ENCODE results near the gene PRDM16. TPM values are rescaled to one million over a fixed set of nuclear protein-coding genes. Genes with fewer than 3 reads are reported as not detected.

The PRDM16 gene
- total RNA-seq, 1 experiment from 2014 or later, result not detected

GRCh38 chr1:3042481-3042880 is 26.5 kb upstream of the PRDM16 start:
- ChIA-PET POLR2A (no interaction called here), CTCF (no interaction called here)
- no peaks in the 10 kb centered on the region for H3K36me3 Mint-ChIP-seq (ENCODE audit: insufficient read depth, unreplicated experiment)
- TF ChIP-seq CTCF (IDR thresholded peaks at IDR 0.05; ENCODE audit: unreplicated experiment), result no peak
- H3K4me1 Mint-ChIP-seq (ENCODE audit: insufficient read depth, unreplicated experiment), result no peaks in the 10 kb centered on the region
- DNase-seq (ENCODE audit: unreplicated experiment), result no peak
- no peak overlapping the region for H3K27ac Mint-ChIP-seq (ENCODE audit: low read depth, unreplicated experiment)
- no peak overlapping the region for H3K4me3 Mint-ChIP-seq (ENCODE audit: unreplicated experiment)
- no TSS peak for BruUV-seq (replicated peaks)
- intact Hi-C loops (cut with micrococcal nuclease), result no loop called here
- peaks cover 18% of the 10 kb centered on the region for H3K9me3 Mint-ChIP-seq (ENCODE audit: unreplicated experiment)
- H3K27me3 Mint-ChIP-seq (ENCODE audit: insufficient read depth, unreplicated experiment), result no peaks in the 10 kb centered on the region

- POLR2A ChIA-PET, result no interaction called here
- no peaks in the 10 kb centered on the region for H3K27me3 Mint-ChIP-seq (ENCODE audit: insufficient read depth, unreplicated experiment)
- no peaks in the 10 kb centered on the region for H3K4me1 Mint-ChIP-seq (ENCODE audit: insufficient read depth, unreplicated experiment)
- H3K36me3 Mint-ChIP-seq (ENCODE audit: insufficient read depth, unreplicated experiment), result no peaks in the 10 kb centered on the region
- H3K9me3 Mint-ChIP-seq (ENCODE audit: unreplicated experiment), result peaks cover 36% of the 10 kb centered on the region
- no peak overlapping the region for H3K4me3 Mint-ChIP-seq (ENCODE audit: unreplicated experiment)
- intact Hi-C loops (cut with micrococcal nuclease), result no loop called here
- BruUV-seq (replicated peaks), result no TSS peak
- no peak overlapping the region for H3K27ac Mint-ChIP-seq (ENCODE audit: low read depth, unreplicated experiment)
- CTCF ChIA-PET, result no interaction called here
- TF ChIP-seq CTCF (IDR thresholded peaks at IDR 0.05; ENCODE audit: unreplicated experiment), result no peak
- no peak for DNase-seq (ENCODE audit: unreplicated experiment)
Observed at GRCh38 chr1:3049164-3049563, 19.8 kb upstream of the PRDM16 start.

GRCh38 chr1:3049905-3050304 is 19.1 kb upstream of the PRDM16 start:
- Mint-ChIP-seq H3K4me3 (ENCODE audit: unreplicated experiment) (no peak overlapping the region), H3K36me3 (ENCODE audit: insufficient read depth, unreplicated experiment) (no peaks in the 10 kb centered on the region), H3K4me1 (ENCODE audit: insufficient read depth, unreplicated experiment) (no peaks in the 10 kb centered on the region), H3K27me3 (ENCODE audit: insufficient read depth, unreplicated experiment) (no peaks in the 10 kb centered on the region), H3K9me3 (ENCODE audit: unreplicated experiment) (peaks cover 37% of the 10 kb centered on the region), H3K27ac (ENCODE audit: low read depth, unreplicated experiment) (no peak overlapping the region)
- CTCF ChIA-PET, result no interaction called here
- no peak for DNase-seq (ENCODE audit: unreplicated experiment)
- POLR2A ChIA-PET, result no interaction called here
- no TSS peak for BruUV-seq (replicated peaks)
- TF ChIP-seq CTCF (IDR thresholded peaks at IDR 0.05; ENCODE audit: unreplicated experiment), result no peak
- intact Hi-C loops (cut with micrococcal nuclease), result no loop called here

GRCh38 chr1:3050603-3051002 is 18.4 kb upstream of the PRDM16 start:
- no peaks in the 10 kb centered on the region for H3K36me3 Mint-ChIP-seq (ENCODE audit: insufficient read depth, unreplicated experiment)
- intact Hi-C loops (cut with micrococcal nuclease), result no loop called here
- no peak overlapping the region for H3K27ac Mint-ChIP-seq (ENCODE audit: low read depth, unreplicated experiment)
- ChIA-PET CTCF (no interaction called here), POLR2A (no interaction called here)
- no peak for DNase-seq (ENCODE audit: unreplicated experiment)
- H3K9me3 Mint-ChIP-seq (ENCODE audit: unreplicated experiment), result peaks cover 35% of the 10 kb centered on the region
- no peak overlapping the region for H3K4me3 Mint-ChIP-seq (ENCODE audit: unreplicated experiment)
- no peaks in the 10 kb centered on the region for H3K27me3 Mint-ChIP-seq (ENCODE audit: insufficient read depth, unreplicated experiment)
- no TSS peak for BruUV-seq (replicated peaks)
- no peaks in the 10 kb centered on the region for H3K4me1 Mint-ChIP-seq (ENCODE audit: insufficient read depth, unreplicated experiment)
- TF ChIP-seq CTCF (IDR thresholded peaks at IDR 0.05; ENCODE audit: unreplicated experiment), result no peak

Data from MCF 10A (cell line).